ENCODE measurements around the gene PLEKHG2.

The PLEKHG2 gene

GRCh38 chr19:39430675-39431593 lies 18.5 kb downstream of the PLEKHG2 start:
- TF ChIP-seq GATA2 (IDR thresholded peaks at IDR 0.05; ENCODE audit: low read depth, low read length) = no peak
- TF ChIP-seq GATA3 (IDR thresholded peaks at IDR 0.05; ENCODE audit: low read depth, low read length) = no peak

- TF ChIP-seq GATA3 (IDR thresholded peaks at IDR 0.05; ENCODE audit: low read depth, low read length) = no peak
- no peak for TF ChIP-seq GATA2 (IDR thresholded peaks at IDR 0.05; ENCODE audit: low read depth, low read length)
Observed at GRCh38 chr19:39432677-39433025, 20.2 kb downstream of the PLEKHG2 start.

GRCh38 chr19:39433480-39434079 lies 21.1 kb downstream of the PLEKHG2 start:
- TF ChIP-seq GATA2 (IDR thresholded peaks at IDR 0.05; ENCODE audit: low read depth, low read length) (no peak), GATA3 (IDR thresholded peaks at IDR 0.05; ENCODE audit: low read depth, low read length) (no peak)

- TF ChIP-seq GATA3 (IDR thresholded peaks at IDR 0.05; ENCODE audit: low read depth, low read length) = no peak
- no peak for TF ChIP-seq GATA2 (IDR thresholded peaks at IDR 0.05; ENCODE audit: low read depth, low read length)
Observed at GRCh38 chr19:39434123-39435076, 21.9 kb downstream of the PLEKHG2 start.

- TF ChIP-seq GATA2 (IDR thresholded peaks at IDR 0.05; ENCODE audit: low read depth, low read length) (no peak), GATA3 (IDR thresholded peaks at IDR 0.05; ENCODE audit: low read depth, low read length) (no peak)
Observed at GRCh38 chr19:39435499-39436349, 23.3 kb downstream of the PLEKHG2 start, which contains the start of gene RPS16. RPS16 (minus strand) TSS chr19:39435949; CDS start chr19:39435895, 54 bp downstream.

GRCh38 chr19:39436350-39436716 lies 23.9 kb downstream of the PLEKHG2 start:
- TF ChIP-seq GATA2 (IDR thresholded peaks at IDR 0.05; ENCODE audit: low read depth, low read length) (no peak), GATA3 (IDR thresholded peaks at IDR 0.05; ENCODE audit: low read depth, low read length) (no peak)

- TF ChIP-seq GATA2 (IDR thresholded peaks at IDR 0.05; ENCODE audit: low read depth, low read length) (no peak), GATA3 (IDR thresholded peaks at IDR 0.05; ENCODE audit: low read depth, low read length) (no peak)
Observed at GRCh38 chr19:39438270-39438934, 25.9 kb downstream of the PLEKHG2 start.

GRCh38 chr19:39444598-39445195 lies 32.2 kb downstream of the PLEKHG2 start:
- TF ChIP-seq GATA3 (IDR thresholded peaks at IDR 0.05; ENCODE audit: low read depth, low read length) (no peak), GATA2 (IDR thresholded peaks at IDR 0.05; ENCODE audit: low read depth, low read length) (no peak)

- TF ChIP-seq GATA3 (IDR thresholded peaks at IDR 0.05; ENCODE audit: low read depth, low read length) = no peak
- 0 out of 2 replicates have a peak, but pooled peaks have one; percentile 28 for TF ChIP-seq GATA2 (IDR thresholded peaks at IDR 0.05; ENCODE audit: low read depth, low read length)
Observed at GRCh38 chr19:39445196-39446111, 33.0 kb downstream of the PLEKHG2 start, which contains the start of gene SUPT5H. SUPT5H (plus strand) TSS chr19:39445582; CDS start chr19:39445891, 309 bp downstream.

GRCh38 chr19:39446365-39447084 lies 34.1 kb downstream of the PLEKHG2 start:
- TF ChIP-seq GATA3 (IDR thresholded peaks at IDR 0.05; ENCODE audit: low read depth, low read length) (no peak), GATA2 (IDR thresholded peaks at IDR 0.05; ENCODE audit: low read depth, low read length) (no peak)

GRCh38 chr19:39448271-39448670 lies 35.8 kb downstream of the PLEKHG2 start:
- TF ChIP-seq GATA2 (IDR thresholded peaks at IDR 0.05; ENCODE audit: low read depth, low read length) = no peak
- TF ChIP-seq GATA3 (IDR thresholded peaks at IDR 0.05; ENCODE audit: low read depth, low read length) = no peak

Data from SH-SY5Y (cell line).